ENCODE data around the gene FAM50B.
"Not testable (repeated sequence)": the region's sequence is repeated elsewhere in the genome, so short reads cannot be mapped to it uniquely, and the experiment has no call there.

FAM50B gene

DNA sequence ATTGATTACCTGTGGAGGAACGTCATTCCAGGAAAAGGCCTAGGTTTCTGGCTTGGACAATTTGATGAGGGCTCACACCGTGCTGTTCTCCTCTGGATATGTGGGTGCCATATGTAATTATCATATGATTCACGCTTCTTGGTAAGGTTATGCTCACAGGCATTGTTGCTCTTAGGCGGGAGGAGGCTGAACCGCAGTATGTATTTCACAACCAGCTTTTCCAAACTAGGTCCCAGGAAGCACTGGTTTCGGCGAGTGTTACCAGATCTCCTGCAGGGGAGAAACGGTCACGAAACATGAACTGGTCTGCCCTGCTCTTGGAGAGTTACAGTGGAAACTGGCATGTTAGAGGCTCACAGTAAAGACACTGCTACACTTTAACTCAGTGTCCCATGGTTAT, 793 bp upstream of the FAM50B start:
- DNase-seq (ENCODE audit: low read depth in 2 of 2): no peak

GRCh38 chr6:3849681-3850450, 693 bp downstream of the FAM50B start:
- DNase-seq (ENCODE audit: low read depth in 2 of 2): no peak

- DNase-seq (ENCODE audit: low read depth in 2 of 2): peak in 1 of 2 donors; percentile 33
Measured at GRCh38 chr6:3850451-3851203, 1.5 kb downstream of the FAM50B start.

- no peak for DNase-seq (ENCODE audit: low read depth in 2 of 2)
Measured at GRCh38 chr6:3851839-3852238, 2.7 kb downstream of the FAM50B start.

- DNase-seq (ENCODE audit: low read depth in 2 of 2): no peak
Measured at GRCh38 chr6:3852391-3852790, 3.2 kb downstream of the FAM50B start.

DNA sequence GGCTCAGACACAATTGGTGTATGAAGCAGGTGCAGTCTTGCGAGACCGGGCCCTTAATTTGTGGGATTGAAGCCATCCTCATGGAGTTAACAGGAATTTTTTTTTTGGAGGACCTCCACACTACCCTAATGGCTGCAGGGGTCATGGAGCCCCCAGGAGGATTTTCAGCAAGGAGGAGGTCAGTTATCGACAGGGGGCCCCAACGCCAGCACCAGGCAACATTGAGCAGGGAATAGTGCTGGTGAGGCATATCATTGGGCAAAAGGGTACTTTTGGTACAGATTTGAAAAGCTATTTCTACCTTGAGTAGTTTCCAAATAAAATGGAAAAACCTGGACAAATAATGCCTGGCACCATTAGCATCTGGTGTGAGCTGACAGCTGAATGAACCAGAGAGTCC, 6.7 kb downstream of the FAM50B start:
- DNase-seq (ENCODE audit: low read depth in 2 of 2): no peak

DNA sequence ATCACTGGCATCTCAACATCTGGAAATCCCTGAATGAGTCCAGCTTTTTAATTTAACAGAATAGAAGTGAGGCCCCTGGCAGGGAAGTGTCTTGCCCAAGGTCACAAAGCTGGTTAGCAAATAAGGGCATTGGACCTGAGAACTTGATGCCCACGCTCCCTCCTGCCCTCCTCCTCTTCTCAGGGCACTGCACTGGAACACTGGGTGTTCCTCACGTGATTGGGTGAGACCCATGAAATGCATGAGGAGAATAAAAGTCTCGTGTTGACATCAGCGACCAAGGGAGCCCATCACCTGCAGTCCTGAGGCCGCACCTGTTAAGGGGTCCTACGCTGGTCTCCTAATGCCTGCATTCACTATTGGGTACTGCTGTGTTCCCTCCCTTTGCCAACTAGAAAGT, 7.4 kb downstream of the FAM50B start:
- no peak for DNase-seq (ENCODE audit: low read depth in 2 of 2)

DNA sequence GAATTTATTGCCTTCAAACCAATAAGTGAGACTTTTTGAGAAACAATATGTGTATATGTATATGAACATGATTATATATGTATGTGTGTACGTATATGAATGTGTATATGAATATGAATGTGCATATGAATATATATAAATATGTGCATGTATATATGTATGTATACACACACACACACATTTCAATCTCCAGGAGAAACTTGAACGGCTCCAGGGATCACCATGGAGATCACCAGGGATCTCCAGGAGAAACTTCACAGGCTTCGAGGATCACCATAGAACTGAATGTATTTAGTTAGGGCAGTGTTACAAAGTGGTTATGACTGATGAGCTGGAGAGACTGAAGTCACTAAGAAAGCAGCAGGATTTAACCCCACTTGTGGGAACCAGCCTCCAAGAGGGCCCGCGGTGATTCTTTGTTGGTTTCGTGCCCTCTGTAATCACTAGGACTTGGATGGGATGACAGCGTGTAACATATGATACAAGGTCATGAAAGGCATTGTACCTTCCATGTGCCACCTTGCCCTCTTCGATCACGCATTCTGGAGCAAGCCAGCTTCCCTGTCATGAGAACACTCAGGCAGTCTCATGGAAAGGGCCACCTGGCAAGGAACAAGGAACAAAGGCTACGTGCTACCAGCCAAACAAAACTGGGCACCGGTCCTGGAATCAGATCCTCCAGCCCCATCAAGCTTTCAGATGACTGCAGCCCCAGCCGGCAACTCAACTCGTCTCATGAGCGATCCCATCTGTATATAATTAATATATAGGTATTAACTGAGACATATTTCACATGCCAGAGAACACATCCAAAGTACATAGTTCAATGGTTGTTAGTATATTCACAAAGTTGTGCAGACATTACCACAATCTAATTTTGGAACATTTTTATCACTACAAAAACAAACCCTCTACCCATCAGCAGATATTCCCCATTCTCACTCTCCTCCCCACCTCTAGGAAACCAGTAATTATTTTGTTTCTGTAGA, 8.6 kb downstream of the FAM50B start:
- no peak for DNase-seq (ENCODE audit: low read depth in 2 of 2)

DNA sequence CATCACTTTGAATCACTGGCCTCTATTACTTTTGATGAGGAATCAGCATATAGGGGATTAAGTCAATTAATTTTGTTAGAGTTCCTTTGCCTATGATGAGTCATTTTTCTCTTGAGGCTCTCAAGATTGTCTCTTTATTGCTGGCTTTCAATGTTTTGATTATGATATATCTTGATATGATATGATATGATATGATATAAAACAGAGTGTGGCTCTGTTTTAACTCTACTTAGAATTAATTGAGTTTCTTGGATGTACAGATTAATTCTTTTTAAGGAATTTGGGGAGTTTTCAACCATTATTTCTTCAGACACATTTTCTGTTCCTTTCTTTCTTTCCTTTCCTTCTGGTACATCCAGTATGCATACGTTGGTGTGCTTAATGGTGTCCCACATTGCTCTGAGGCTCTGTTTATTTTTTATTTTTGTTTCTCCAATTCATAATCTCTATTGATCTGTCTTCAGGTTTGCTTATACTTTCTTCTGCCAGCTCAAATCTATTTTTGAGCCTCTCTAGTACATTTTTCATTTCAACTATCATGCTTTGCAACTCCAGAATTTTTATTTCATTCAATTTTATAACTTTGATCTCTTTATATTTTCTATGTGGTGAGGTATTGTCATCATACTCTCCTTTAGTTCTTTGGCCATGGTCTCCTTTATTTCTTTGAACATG, 10.8 kb downstream of the FAM50B start:
- DNase-seq (ENCODE audit: low read depth in 2 of 2): no peak

GRCh38 chr6:3861424-3861823, 12.3 kb downstream of the FAM50B start:
- no peak for DNase-seq (ENCODE audit: low read depth in 2 of 2)

DNA sequence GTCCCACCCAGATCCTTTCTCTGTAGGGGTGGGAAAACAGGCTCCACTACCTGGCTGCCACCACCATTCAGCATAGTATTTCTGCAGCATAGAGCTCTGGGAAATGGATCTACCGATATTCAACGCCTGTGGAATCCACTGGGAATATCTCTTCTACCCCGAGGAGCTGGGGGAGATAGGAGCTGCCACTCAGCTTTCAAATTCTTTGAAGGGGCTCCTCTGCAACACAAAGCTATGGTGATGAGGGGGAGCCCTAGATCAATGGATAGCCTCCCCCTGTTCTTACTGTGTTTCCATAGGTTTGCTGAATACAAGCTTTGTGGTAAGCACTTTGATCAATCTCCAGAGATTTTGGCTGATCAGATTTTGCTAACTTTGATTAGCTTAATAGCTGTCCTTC, 12.9 kb downstream of the FAM50B start:
- no peak for DNase-seq (ENCODE audit: low read depth in 2 of 2)

GRCh38 chr6:3863322-3863721, 14.1 kb downstream of the FAM50B start:
- DNase-seq (ENCODE audit: low read depth in 2 of 2): not testable (repeated sequence)

- no peak for DNase-seq (ENCODE audit: low read depth in 2 of 2)
Measured at GRCh38 chr6:3865463-3865862, 16.3 kb downstream of the FAM50B start.

GRCh38 chr6:3867641-3868502, 18.7 kb downstream of the FAM50B start:
- DNase-seq (ENCODE audit: low read depth in 2 of 2): no peak

- no peak for DNase-seq (ENCODE audit: low read depth in 2 of 2)
Measured at GRCh38 chr6:3868544-3868943, 19.4 kb downstream of the FAM50B start.

DNA sequence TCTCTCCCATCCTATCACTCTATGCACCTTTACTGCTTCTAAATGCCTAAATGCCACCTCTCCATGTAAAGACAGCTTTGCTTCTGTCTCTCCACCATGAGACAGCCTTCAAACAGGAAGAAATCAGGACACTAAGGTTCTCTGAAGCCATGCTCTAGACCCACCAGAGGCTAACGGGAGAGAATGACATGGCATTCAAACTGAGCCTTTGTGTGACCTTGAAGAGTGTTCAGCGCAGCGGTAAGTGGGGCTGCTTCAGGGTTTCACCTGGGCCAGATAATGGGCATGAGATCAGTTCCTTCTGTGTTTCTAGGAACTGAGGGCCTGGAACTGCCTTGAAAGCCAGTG, 20.1 kb downstream of the FAM50B start:
- no peak for DNase-seq (ENCODE audit: low read depth in 2 of 2)

DNA sequence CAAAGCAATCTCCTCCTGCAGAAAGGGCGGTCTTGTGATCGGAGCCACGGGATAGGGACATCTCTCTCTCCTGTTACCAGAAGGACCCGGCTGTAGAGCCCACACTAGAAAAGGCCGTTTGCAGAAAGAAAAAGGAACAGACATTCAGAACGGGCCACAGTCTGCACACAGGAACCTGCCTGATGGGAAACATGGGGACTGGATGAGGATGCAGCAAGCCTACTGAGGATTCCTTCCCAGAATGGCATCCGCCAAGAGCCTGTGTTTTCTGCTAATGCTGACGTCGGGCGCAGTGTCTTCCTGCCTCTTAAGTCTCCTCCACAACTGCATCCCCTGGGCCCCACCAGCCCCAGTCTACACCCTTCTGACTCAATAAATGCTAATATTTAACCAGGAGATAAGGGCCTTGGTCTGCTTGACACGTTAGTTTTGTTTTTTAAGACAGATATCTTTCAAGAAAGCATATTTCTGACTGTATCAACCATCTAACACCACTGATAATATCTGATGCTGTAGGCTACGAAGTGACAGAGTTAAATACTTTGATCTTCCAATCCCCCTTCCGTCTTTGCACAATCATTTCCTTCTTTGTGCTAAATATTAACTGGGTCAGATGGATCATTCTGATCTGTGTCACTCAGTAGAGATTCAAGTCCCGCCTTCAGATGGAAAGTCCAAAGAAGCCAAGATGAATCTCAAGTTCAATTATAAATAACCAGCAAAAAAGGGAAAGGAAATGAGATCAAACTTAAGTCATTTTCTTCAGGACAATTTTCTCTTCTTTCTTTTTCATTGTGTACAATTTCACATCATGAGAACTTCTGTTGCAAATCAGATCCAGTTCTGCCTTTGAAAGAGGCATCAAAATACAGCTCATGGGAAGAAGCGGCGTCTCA, 20.7 kb downstream of the FAM50B start:
- no peak for DNase-seq (ENCODE audit: low read depth in 2 of 2)

GRCh38 chr6:3870528-3870925, 21.4 kb downstream of the FAM50B start:
- DNase-seq (ENCODE audit: low read depth in 2 of 2): no peak

DNA sequence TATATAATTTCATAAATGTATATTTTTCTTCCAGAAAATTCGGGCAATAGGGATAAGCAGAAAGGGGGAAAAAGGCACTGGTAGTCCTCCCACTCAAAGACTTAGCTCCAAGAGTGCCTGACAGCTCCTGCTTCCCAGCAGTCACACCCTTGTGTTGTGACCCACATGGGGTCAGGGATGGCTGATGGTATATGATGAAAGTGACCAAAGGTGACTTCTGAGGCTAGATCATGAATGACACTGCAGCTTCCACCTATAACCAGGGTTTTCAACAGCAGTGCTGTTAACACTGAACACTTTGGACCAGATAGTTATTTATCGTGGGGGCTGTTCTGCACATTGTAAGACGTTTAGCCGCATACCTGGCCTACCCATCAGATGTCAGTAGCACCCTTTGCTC, 22.3 kb downstream of the FAM50B start:
- DNase-seq (ENCODE audit: low read depth in 2 of 2): no peak

DNA sequence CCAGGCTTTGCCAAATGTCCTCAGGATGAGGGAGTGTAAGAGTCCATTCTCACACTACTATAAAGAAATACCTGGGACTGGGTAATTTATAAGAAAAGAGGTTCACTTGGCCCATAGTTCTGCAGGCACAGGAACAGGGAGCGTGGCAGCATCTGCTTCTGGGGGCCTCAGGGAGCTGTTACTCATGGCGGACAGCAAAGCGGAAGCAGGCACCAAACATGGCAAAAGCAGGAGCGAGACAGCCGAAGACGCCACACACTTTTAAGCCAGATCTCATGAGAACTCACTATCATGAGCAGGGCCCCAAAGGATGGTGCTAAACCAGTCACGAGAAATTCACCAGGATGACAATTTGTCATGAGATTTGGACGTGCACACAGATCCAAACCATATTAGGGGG, 22.8 kb downstream of the FAM50B start:
- DNase-seq (ENCODE audit: low read depth in 2 of 2): no peak
